ENCODE measurements around the gene PHF21B. TPM values are rescaled to one million over a fixed set of nuclear protein-coding genes. Genes with fewer than 3 reads are reported as not detected.

The PHF21B gene
- total RNA-seq, 1 donor from 2014 or later = not detected

DNA sequence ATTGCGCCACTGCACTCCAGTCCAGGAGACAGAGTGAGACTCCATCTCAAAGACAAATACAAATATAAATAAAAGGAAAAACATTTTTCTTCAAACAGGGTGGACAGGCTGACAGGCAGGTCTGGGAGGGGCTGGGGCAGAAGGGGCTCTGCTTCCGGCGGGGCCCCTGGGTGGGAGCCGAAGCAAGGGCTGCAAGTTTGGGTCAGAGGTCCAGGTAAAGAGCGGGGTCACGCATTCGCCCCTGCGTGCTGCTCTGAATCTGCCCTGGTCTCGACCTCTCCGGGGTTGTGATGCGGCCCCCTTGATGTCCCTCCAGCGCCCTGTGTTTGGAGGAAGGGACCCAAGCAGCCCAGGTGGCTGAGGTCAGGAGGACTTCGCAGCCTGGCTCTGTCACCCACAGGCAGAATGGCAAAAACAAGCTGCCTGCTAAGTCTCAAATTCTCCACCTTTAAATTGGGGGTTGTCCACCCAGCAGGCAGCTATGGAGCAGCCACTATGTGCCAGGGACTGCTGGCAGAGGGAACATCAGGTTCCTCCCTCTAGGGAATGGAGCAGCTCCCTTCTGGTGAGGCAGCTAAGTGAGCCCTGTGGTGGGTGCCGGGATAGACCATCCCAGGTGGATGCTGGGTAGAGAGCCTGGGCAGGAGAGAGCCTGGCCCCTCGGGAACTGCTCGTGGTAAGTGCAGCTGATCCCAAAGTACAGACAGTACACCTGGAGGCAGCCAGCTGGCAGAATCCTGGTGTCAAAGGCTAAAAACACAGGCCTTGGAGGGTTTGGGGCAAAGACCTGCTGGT lies 10.3 kb upstream of the PHF21B start:
- Mint-ChIP-seq H3K27me3 (peaks cover 15% of the 10 kb centered on the region), H3K9me3 (no peaks in the 10 kb centered on the region), H3K4me3 (no peak overlapping the region), H3K4me1 (no peaks in the 10 kb centered on the region), H3K36me3 (ENCODE audit: low read depth) (no peaks in the 10 kb centered on the region), H3K27ac (no peak overlapping the region)
- no peak for DNase-seq
- intact Hi-C loops (cut with micrococcal nuclease) = no loop called here
- CTCF ChIA-PET = no interaction called here
- POLR2A ChIA-PET = no interaction called here
- no peak for ATAC-seq (ENCODE audit: low read depth)
- TF ChIP-seq, protein P1, sequence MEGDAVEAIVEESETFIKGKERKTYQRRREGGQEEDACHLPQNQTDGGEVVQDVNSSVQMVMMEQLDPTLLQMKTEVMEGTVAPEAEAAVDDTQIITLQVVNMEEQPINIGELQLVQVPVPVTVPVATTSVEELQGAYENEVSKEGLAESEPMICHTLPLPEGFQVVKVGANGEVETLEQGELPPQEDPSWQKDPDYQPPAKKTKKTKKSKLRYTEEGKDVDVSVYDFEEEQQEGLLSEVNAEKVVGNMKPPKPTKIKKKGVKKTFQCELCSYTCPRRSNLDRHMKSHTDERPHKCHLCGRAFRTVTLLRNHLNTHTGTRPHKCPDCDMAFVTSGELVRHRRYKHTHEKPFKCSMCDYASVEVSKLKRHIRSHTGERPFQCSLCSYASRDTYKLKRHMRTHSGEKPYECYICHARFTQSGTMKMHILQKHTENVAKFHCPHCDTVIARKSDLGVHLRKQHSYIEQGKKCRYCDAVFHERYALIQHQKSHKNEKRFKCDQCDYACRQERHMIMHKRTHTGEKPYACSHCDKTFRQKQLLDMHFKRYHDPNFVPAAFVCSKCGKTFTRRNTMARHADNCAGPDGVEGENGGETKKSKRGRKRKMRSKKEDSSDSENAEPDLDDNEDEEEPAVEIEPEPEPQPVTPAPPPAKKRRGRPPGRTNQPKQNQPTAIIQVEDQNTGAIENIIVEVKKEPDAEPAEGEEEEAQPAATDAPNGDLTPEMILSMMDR (IDR thresholded peaks at IDR 0.05) = no peak

DNA sequence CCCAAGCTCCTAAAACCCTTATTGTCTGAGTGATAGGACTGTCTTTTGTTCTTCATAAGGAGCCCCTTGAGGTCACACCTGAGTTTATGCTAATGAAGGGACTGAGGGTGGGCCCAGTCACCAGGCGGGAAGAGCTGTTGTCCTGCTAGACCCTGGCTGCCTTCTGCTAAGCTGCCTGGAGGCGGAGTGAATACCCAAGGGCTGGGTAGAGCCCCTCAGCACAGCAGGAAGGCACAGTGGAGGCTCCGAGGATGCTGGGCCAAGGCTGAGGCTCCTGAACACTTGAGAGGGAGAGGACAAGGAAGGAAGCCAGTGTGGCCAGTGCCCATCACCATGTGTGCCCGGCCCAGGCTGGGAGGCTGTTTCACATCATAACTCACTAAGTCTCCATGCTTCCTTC lies 4.8 kb upstream of the PHF21B start:
- Mint-ChIP-seq H3K27ac (no peak overlapping the region), H3K4me3 (no peak overlapping the region), H3K4me1 (peaks cover 9% of the 10 kb centered on the region), H3K9me3 (no peaks in the 10 kb centered on the region), H3K27me3 (peaks cover 42% of the 10 kb centered on the region), H3K36me3 (ENCODE audit: low read depth) (no peaks in the 10 kb centered on the region)
- no peak for DNase-seq
- ATAC-seq (ENCODE audit: low read depth) = no peak
- ChIA-PET CTCF (no interaction called here), POLR2A (no interaction called here)
- TF ChIP-seq, protein P1 (IDR thresholded peaks at IDR 0.05) = no peak
- intact Hi-C loops (cut with micrococcal nuclease) = no loop called here

DNA sequence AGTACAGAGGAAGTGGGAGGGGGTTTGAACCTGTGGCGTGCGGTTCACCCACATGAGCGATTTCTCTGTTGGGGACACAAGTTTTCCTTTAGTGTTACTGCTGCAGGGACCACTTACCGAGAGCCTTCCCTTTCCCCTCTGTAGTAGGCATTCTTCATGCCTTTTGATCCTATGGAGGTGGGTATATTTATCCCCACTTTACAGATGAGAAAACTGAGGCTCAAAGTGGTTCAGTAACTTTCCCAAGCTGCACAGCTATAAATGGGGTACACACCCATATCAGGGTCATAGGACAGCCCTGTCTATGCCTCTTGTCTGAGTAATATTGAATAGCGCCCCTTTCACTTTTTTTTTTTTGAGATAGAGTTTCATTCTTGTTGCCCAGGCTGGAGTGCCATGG lies 3.3 kb upstream of the PHF21B start:
- intact Hi-C loops (cut with micrococcal nuclease) = no loop called here
- TF ChIP-seq, protein P1 (IDR thresholded peaks at IDR 0.05) = no peak
- POLR2A ChIA-PET = no interaction called here
- Mint-ChIP-seq H3K36me3 (ENCODE audit: low read depth) (no peaks in the 10 kb centered on the region), H3K4me1 (peaks cover 9% of the 10 kb centered on the region), H3K4me3 (no peak overlapping the region), H3K27me3 (peaks cover 42% of the 10 kb centered on the region), H3K27ac (no peak overlapping the region), H3K9me3 (no peaks in the 10 kb centered on the region)
- no peak for DNase-seq
- ATAC-seq (ENCODE audit: low read depth) = no peak
- CTCF ChIA-PET = no interaction called here

DNA sequence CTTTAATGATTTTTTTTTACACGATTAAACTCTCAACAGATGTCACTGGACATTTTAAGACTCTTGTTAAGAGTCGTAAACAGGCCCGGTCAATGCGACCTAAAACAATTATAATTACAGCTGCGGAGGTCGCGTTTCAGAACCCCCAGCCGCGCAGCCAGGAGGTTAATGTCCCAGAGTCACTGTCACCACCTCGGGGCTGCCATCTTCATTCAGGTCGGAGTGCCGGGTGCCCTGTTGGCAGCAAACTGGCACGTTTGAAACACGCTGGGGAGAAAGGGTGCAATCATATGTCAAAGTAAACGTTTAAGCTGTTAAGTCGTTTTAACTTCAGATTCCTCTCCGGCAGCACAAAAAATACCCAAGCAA lies 711 bp upstream of the PHF21B start:
- DNase-seq (no peak), ATAC-seq (ENCODE audit: low read depth) (no peak)
- TF ChIP-seq, protein P1 (IDR thresholded peaks at IDR 0.05) = no peak
- Mint-ChIP-seq H3K27me3 (peaks cover 45% of the 10 kb centered on the region), H3K4me1 (peaks cover 15% of the 10 kb centered on the region), H3K9me3 (no peaks in the 10 kb centered on the region), H3K36me3 (ENCODE audit: low read depth) (no peaks in the 10 kb centered on the region), H3K4me3 (peak overlapping the region; percentile 84), H3K27ac (no peak overlapping the region)
- POLR2A ChIA-PET = no interaction called here
- CTCF ChIA-PET = no interaction called here
- intact Hi-C loops (cut with micrococcal nuclease) = no loop called here

DNA sequence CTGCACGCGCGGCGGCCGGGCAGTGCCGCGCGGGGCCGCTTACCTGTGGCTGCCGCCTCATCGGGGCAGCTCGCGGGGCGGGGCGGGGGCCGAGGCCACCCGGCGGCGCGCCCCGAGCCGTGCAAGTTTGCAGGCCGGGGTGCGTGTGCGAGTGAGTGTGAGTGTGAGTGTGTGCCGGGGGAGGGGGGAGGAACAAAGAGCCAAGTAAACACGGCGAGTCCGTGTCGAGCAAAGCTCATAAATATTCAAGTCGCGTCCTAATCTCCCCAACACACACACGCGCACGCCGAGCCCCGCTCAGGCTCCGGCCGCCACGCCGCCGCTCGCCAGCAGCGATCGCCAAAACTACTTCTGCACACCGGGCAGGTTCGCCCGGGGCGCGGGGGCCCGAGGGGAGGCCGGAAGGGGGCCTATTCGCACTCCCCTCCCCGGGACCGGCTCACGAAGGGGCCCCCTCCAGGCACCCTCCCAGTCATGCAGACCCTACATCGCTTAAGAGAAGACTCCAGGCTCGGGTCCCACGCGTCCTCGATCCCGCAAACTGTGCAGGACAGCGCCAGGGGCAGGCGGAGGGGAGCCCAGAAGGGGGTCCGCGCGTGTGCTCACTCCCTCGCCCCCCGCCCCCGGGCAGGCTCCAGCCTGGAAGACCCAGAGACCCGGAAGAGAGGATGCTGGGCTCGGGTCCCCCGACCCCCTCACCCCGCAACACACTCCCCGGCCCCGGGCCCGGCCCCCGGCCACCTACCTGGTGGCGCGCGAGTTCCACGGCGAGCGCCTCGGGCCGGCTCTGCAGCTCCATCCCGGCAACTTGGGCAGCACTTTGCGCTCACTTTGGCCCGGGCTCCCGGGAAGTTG lies 827 bp downstream of the PHF21B start:
- CTCF ChIA-PET = no interaction called here
- no peak for DNase-seq
- intact Hi-C loops (cut with micrococcal nuclease) = no loop called here
- Mint-ChIP-seq H3K4me1 (peaks cover 15% of the 10 kb centered on the region), H3K4me3 (no peak overlapping the region), H3K36me3 (ENCODE audit: low read depth) (no peaks in the 10 kb centered on the region), H3K27ac (no peak overlapping the region), H3K27me3 (peaks cover 54% of the 10 kb centered on the region), H3K9me3 (no peaks in the 10 kb centered on the region)
- POLR2A ChIA-PET = no interaction called here
- no peak for ATAC-seq (ENCODE audit: low read depth)
- TF ChIP-seq, protein P1 (IDR thresholded peaks at IDR 0.05) = no peak
